ENCODE measurements around the gene HAVCR1. TPM values are rescaled to one million over a fixed set of nuclear protein-coding genes. Genes with fewer than 3 reads are reported as not detected.
"Not testable (repeated sequence)": the region's sequence is repeated elsewhere in the genome, so short reads cannot be mapped to it uniquely, and the experiment has no call there.

The HAVCR1 gene
- total RNA-seq, 4 donors from 2014 or later: not detected

DNA sequence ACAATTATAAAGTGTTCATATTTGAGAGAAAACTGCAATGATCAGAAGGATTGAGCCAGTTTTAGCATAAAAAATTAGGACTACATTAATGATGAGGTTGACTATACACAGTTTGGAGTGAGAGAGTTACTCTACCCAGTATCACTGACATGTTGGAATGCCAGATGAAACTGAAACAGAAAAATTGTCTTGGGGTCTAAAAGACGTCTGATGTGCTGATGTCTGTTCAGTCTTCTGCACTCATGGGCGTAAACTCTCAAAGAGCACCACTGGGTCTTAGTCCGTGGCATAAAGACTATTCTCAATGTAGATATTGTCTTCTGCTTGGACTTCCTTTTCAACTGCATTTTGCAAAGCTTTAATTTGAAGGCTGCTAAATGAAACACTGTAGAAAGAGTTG, 29.5 kb downstream of the HAVCR1 start:
- Histone ChIP-seq H3K4me3 (no peak overlapping the region), H3K27ac (no peak overlapping the region), H3K4me1 (no peaks in the 10 kb centered on the region), H3K9me3 (no peaks in the 10 kb centered on the region), H3K36me3 (no peaks in the 10 kb centered on the region), H3K27me3 (no peaks in the 10 kb centered on the region)
- TF ChIP-seq, protein P1, sequence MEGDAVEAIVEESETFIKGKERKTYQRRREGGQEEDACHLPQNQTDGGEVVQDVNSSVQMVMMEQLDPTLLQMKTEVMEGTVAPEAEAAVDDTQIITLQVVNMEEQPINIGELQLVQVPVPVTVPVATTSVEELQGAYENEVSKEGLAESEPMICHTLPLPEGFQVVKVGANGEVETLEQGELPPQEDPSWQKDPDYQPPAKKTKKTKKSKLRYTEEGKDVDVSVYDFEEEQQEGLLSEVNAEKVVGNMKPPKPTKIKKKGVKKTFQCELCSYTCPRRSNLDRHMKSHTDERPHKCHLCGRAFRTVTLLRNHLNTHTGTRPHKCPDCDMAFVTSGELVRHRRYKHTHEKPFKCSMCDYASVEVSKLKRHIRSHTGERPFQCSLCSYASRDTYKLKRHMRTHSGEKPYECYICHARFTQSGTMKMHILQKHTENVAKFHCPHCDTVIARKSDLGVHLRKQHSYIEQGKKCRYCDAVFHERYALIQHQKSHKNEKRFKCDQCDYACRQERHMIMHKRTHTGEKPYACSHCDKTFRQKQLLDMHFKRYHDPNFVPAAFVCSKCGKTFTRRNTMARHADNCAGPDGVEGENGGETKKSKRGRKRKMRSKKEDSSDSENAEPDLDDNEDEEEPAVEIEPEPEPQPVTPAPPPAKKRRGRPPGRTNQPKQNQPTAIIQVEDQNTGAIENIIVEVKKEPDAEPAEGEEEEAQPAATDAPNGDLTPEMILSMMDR (IDR thresholded peaks at IDR 0.05): no peak
- TF ChIP-seq POLR2A (IDR thresholded peaks at IDR 0.05): no peak
- DNase-seq: no peak

DNA sequence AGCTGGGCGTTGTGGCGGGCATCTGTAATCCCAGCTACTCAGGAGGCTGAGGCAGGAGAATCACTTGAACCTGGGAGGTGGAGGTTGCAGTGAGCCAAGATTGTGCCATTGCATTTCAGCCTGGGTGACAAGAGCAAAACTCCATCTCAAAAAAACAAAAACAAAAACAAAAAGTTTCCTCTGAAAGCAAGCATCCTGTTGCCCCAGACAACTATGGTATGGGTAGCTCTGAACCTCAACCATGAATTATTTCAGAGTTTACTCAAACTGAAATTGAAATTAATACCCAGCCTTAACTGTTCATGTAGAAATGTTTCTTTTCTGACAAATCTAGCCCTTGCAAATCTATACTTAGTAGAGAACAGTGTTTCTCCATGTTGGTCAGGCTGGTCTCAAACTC, 31.3 kb downstream of the HAVCR1 start:
- not testable (repeated sequence) for H3K4me1 ChIP-seq, DNase-seq, H3K9me3 ChIP-seq, H3K4me3 ChIP-seq, H3K36me3 ChIP-seq, H3K27ac ChIP-seq, H3K27me3 ChIP-seq

DNA sequence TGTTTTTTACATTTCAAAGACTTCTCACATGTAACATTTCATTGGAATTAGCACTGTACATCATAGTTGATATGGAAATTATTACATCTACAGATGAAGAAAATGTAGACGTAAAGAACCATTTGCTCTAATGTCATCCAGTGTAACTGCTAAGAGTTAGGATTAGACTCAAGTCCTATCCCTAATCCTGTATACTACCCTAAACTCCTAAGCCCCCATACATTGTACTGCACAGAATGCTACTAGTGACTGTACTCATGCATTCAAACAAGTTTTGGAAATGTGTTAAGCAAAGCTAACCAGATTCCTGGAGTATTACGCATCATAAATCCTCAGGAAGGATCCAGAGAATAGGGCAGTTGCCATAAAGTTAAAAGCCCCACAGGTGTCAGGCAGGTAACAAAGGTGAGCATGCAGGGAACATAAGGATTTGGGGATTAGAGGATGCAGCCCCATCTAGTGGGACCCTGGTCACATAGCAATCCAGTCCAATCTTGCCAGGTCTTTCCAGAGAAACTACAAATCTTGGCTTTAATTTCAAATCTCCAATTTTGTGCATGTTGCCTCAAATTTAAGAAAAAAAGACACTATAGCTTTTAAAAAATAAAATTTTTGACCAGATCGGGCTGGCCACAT, 32.0 kb downstream of the HAVCR1 start:
- Histone ChIP-seq H3K4me1 (no peaks in the 10 kb centered on the region), H3K27me3 (no peaks in the 10 kb centered on the region), H3K9me3 (no peaks in the 10 kb centered on the region), H3K4me3 (no peak overlapping the region), H3K27ac (no peak overlapping the region), H3K36me3 (no peaks in the 10 kb centered on the region)
- TF ChIP-seq, protein P1 (IDR thresholded peaks at IDR 0.05): peak in 4 of 6 experiments; percentile 20 to 46 (median 35)
- no peak for TF ChIP-seq POLR2A (IDR thresholded peaks at IDR 0.05)
- DNase-seq: no peak

DNA sequence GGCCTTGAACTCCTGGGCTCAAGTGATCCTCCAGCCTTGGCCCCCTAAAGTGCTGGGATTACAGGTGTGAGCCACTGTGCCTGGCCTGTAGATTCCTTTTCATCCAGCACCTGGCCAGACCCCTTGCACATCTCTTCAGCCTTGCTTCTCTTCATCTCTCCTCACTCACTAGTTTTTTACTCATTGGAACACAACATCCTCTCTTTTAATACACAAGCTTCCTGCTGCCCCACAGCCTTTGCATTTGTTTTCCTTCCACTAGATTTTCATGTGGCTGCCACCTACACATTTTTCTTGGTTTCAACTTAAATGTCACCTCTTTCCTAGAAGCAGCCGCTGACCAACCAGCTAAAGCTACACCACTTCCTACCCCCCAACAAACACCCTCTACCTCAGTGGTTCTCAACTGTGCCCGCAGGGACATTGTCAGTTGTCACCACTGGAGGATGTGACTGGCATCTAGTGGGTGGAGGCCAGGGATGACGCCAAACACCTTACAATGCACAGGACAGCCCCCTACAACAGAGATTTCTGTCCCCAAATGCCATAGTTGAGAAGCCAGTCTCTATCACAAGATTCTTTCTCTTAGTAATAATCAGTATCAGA, 33.7 kb downstream of the HAVCR1 start:
- TF ChIP-seq, protein P1 (IDR thresholded peaks at IDR 0.05): no peak
- TF ChIP-seq POLR2A (IDR thresholded peaks at IDR 0.05): no peak
- no peaks in the 10 kb centered on the region for H3K27me3 ChIP-seq
- no peaks in the 10 kb centered on the region for H3K36me3 ChIP-seq
- H3K9me3 ChIP-seq: no peaks in the 10 kb centered on the region
- no peak overlapping the region for H3K4me3 ChIP-seq
- no peaks in the 10 kb centered on the region for H3K4me1 ChIP-seq
- H3K27ac ChIP-seq: no peak overlapping the region
- peak in 2 of 3 donors; percentile 17 to 65 for DNase-seq

DNA sequence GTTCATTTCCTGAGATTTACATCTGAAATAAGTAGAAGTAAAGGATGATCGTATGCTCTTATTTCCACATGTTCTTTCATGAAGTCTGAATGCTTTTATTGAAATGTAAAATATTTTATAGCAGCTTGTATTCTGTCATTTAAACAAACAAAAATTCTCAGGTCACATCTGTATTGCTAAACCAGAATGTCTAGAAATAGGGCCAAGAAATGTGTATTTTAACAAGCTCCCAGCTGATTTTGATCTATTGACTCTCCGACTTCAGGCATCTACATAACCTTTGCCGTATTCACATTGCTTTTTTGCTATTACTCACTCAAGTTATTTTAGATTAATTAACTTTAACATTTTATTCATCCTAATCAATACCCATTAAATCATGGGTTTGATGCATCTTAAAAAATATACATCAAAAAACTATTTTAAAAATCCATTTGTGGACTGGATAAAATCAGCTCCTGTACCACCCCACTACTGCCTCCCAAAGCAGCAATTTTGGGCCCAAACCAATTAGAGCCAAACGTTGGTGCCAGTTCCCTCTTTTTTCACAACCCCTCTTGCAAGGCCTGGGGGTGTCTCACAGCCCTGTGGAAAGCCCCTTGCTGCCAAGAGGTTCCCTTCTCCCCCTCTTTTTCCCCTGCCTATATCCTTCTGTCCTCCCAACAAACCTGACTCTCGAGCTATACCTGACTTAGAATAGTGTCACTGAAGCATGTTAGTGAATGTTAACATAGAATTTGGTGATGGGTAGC, 34.5 kb downstream of the HAVCR1 start:
- Histone ChIP-seq H3K27ac (no peak overlapping the region), H3K36me3 (no peaks in the 10 kb centered on the region)

More for the DNA sequence above, 34.5 kb downstream of the HAVCR1 start:
- TF ChIP-seq, protein P1 (IDR thresholded peaks at IDR 0.05): no peak
- TF ChIP-seq POLR2A (IDR thresholded peaks at IDR 0.05): no peak
- no peak for DNase-seq
- H3K4me3 ChIP-seq: no peak overlapping the region
- no peaks in the 10 kb centered on the region for H3K27me3 ChIP-seq
- no peaks in the 10 kb centered on the region for H3K4me1 ChIP-seq
- H3K9me3 ChIP-seq: no peaks in the 10 kb centered on the region
